GM18870 (cell line): ENCODE results near the gene CCDC6.
A peak's percentile ranks its signal among the peaks of the same experiment; 100 is the strongest.
"Not testable (repeated sequence)": the region's sequence is repeated elsewhere in the genome, so short reads cannot be mapped to it uniquely, and the experiment has no call there.

Source experiments
- ATAC-seq: cut with Tn5 transposase; IDR thresholded peaks from one replicate; pipeline ENCODE4 v1.9.1; 2021; ENCODE audit warnings: moderate library complexity; ENCODE audit not compliant: unreplicated experiment

CCDC6 gene

GRCh38 chr10:59906417-59907202 is at the start of gene CCDC6:
Gene CCDC6, minus strand, starts transcription at chr10:59906556. Its CDS starts 132 bp downstream, at chr10:59906424.
- ATAC-seq: peak; percentile 79

- no peak for ATAC-seq
Measured at GRCh38 chr10:59954296-59954695, 47.9 kb upstream of the CCDC6 start.

- not testable (repeated sequence) for ATAC-seq
Measured at GRCh38 chr10:59953711-59954110, 47.4 kb upstream of the CCDC6 start.

- no peak for ATAC-seq
Measured at GRCh38 chr10:59950105-59950504, 43.7 kb upstream of the CCDC6 start.

GRCh38 chr10:59949608-59950007 is 43.3 kb upstream of the CCDC6 start:
- ATAC-seq: no peak

- no peak for ATAC-seq
Measured at GRCh38 chr10:59945991-59946390, 39.6 kb upstream of the CCDC6 start.

- ATAC-seq: no peak
Measured at GRCh38 chr10:59945590-59945989, 39.2 kb upstream of the CCDC6 start.

GRCh38 chr10:59944339-59944935 is 38.1 kb upstream of the CCDC6 start:
- no peak for ATAC-seq

- no peak for ATAC-seq
Measured at GRCh38 chr10:59942556-59942955, 36.2 kb upstream of the CCDC6 start.

GRCh38 chr10:59937720-59938119 is 31.4 kb upstream of the CCDC6 start:
- ATAC-seq: no peak

- no peak for ATAC-seq
Measured at GRCh38 chr10:59934701-59935100, 28.3 kb upstream of the CCDC6 start.

GRCh38 chr10:59930788-59931521 is 24.6 kb upstream of the CCDC6 start:
- ATAC-seq: not testable (repeated sequence)

GRCh38 chr10:59926086-59926485 is 19.7 kb upstream of the CCDC6 start:
- ATAC-seq: no peak

- ATAC-seq: no peak
Measured at GRCh38 chr10:59922907-59923306, 16.6 kb upstream of the CCDC6 start.

- no peak for ATAC-seq
Measured at GRCh38 chr10:59917922-59918321, 11.6 kb upstream of the CCDC6 start.

- ATAC-seq: no peak
Measured at GRCh38 chr10:59913547-59914237, 7.3 kb upstream of the CCDC6 start.

GRCh38 chr10:59910867-59911266 is 4.5 kb upstream of the CCDC6 start:
- ATAC-seq: no peak

- ATAC-seq: no peak
Measured at GRCh38 chr10:59909815-59910214, 3.5 kb upstream of the CCDC6 start.

- no peak for ATAC-seq
Measured at GRCh38 chr10:59908808-59909143, 2.4 kb upstream of the CCDC6 start.

- peak; percentile 29 for ATAC-seq
Measured at GRCh38 chr10:59907918-59908807, 1.8 kb upstream of the CCDC6 start.
